GM23338 (cell line): ENCODE results near the gene RASSF1.

Experiments
- CTCF ChIP-seq, 2 experiments: fragments of 200-600 bp in 1 of 2; sonication (generic) in 1 of 2; conservative IDR thresholded peaks; 2 replicates each; pipeline versions ENCODE4 v1.5.1 to v1.6.1; 2016 to 2017; ENCODE audit warnings: antibody characterized with exemption in 2 of 2, low read depth in 2 of 2, mild to moderate bottlenecking in 2 of 2, moderate library complexity in 1 of 2
- EZH2phosphoT487 ChIP-seq: fragments of 200-600 bp; sonication (generic); IDR thresholded peaks from one replicate; pipeline ENCODE4 v1.8.1; 2018; ENCODE audit warnings: antibody characterized with exemption; ENCODE audit not compliant: unreplicated experiment
- JUNB ChIP-seq: IDR thresholded peaks from one replicate; pipeline ENCODE4 v1.6.1; 2016; ENCODE audit warnings: antibody characterized with exemption; ENCODE audit not compliant: unreplicated experiment
- POLR2AphosphoS5 ChIP-seq: IDR thresholded peaks from 2 replicates; pipeline ENCODE4 v1.6.1; 2016; ENCODE audit warnings: antibody characterized with exemption, low read depth
- ZNF114 ChIP-seq: fragments of 250-450 bp; sonication (Bioruptor Pico); IDR thresholded peaks from 2 replicates; pipeline ENCODE4 v1.5.0; 2020; ENCODE audit warnings: mild to moderate bottlenecking, moderate library complexity
- ZNF331 ChIP-seq: fragments of 250-450 bp; sonication (Bioruptor Pico); IDR thresholded peaks from 2 replicates; pipeline ENCODE4 v1.5.0; 2020; ENCODE audit warnings: low read depth, mild to moderate bottlenecking, moderate library complexity

- no peak for TF ChIP-seq JUNB
- no peak for TF ChIP-seq EZH2phosphoT487
- peak in 1 of 2 experiments; percentile 18; a peak in 1 of 4 replicates for TF ChIP-seq CTCF (conservative IDR thresholded peaks at IDR 0.05; ENCODE audit: low read depth in 2 of 2)
- no peak for TF ChIP-seq POLR2AphosphoS5
- no peak for TF ChIP-seq ZNF331 (CRISPR knock-in tag)
- TF ChIP-seq ZNF114 (CRISPR knock-in tag), result no peak
These were observed 38.1 kb upstream of the RASSF1 start for GRCh38 chr3:50378757-50379156.
